Measurements from ENCODE around the gene B9D2.
"Not testable (repeated sequence)": the region's sequence is repeated elsewhere in the genome, so short reads cannot be mapped to it uniquely, and the experiment has no call there.

Gene B9D2, protein sequence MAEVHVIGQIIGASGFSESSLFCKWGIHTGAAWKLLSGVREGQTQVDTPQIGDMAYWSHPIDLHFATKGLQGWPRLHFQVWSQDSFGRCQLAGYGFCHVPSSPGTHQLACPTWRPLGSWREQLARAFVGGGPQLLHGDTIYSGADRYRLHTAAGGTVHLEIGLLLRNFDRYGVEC

GRCh38 chr19:41363753-41364523, at the start of gene B9D2:
Gene B9D2, minus strand, starts transcription at chr19:41364149. Its CDS starts 630 bp downstream, at chr19:41363519.
- peak; percentile 99 for DNase-seq

DNA sequence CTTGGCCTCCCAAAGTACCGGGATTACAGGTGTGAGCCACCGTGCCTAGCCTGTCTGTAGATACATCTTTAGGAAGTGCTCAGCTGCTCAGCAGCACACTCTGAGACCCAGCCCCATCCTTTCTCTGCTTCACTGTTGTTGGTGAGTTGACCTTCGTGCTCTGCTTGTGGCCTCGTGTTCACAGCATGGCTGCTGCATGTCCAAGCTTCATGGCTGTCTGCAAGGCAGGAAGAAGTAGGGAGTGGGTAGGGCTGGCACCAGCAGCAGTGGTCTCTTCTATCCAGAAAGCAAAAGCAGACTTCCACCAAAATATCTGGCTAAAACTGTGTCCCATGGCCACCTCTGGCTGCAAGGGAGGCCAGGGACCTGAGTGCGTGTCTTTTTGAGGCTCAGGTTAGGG, 49.0 kb upstream of the B9D2 start:
- DNase-seq = no peak

DNA sequence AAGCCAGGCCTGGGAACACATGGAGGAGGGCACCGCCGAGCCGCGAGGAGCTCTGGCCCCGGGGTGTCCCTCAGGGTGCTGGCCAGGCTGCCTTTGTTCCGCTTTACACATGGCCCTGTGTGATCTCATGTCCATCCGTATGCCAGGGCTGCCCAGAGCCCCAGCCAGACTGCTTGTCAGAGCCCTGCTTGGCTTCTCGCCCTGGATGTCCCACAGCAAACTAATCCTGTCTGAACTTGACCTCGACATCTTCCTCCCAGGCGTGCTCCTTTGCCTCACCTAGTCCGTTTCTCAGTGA, 48.0 kb upstream of the B9D2 start:
- DNase-seq = no peak

DNA sequence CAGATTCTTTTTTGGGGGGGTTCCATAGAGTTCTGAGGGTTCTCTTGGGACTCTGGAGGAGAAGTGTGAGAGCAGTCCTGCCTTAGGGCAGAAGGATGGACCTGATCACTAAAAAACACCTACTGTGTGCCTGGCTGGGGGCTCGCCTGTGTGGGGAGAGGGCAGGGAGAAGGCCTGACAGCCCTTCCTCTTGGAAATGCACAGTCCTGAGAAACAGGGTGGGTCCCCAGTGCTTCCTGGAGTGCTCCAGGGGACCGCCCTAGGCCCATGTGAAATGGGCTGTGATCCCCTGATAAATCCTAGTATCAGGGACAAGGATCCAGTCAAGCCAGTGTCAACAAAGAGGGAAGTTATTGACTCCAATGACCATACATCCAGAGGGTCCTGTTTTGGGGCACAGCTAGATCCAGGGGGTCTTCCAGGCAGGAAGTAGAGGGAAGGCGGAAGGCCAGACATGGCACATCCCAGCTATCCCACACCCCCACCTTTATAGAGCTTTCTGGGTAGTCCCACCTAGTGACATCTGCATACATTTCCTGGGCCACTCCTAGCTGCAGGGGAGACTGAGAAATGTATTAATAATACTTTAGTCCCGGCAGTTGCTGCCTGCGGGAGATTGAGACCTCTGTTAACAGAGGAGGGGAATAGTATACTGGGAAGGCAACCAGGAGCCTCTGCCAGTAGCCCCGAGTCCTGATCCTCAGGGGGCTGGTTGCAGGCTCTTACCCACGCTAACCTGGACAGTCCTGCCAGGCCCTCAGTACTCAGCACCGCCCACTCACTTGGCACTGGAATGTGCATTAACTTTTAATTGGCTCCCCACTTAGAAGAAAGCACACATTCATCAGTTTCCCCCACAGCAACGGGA, 47.4 kb upstream of the B9D2 start:
- no peak for DNase-seq

DNA sequence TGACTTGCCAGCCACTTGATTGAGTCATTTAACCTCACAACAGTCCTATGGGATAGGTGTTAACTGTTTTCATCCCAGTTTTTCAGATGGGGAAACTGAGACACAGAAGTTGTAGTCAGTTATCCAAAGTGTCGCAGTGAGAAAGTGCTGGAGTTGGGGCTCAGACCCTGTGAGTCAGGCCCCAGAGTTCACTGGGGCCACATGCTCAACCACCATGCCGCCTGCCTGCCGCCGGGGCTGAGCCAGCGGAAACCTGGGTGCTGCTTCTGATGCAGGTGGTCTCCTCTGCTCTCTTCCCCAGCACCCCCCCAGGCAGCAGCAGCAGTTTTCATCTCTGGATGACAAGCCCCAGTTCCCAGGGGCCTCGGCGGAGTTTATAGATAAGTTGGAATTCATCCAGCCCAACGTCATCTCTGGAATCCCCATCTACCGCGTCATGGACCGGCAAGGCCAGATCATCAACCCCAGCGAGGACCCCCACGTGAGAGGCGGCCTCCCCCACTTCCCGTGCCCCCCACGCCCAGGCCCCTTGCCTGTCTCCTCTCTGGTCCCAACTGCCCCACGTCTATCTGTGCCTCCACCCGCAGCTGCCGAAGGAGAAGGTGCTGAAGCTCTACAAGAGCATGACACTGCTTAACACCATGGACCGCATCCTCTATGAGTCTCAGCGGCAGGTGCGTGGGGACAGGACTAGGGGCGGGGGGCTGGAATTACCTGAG, 46.5 kb upstream of the B9D2 start:
- DNase-seq = peak; percentile 59

DNA sequence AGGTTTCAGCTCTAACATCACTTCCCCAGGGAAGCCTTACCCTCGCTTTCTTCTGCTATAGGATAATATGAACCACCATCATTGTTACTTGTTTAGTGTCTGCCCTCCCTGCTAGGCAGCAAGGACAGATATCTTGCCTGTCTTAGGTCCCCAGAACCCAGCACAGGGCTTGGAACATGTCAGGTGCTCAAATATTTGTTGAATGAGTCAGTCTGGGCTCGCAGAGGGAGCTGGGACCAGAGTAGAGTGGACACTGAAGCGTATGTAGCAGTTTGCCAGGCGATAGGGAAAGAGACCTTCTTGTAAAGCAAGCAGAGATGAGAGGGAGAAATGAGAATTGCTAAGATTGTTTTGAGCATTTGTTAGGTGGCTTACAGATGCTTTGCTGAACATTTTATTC, 45.3 kb upstream of the B9D2 start:
- DNase-seq = no peak

DNA sequence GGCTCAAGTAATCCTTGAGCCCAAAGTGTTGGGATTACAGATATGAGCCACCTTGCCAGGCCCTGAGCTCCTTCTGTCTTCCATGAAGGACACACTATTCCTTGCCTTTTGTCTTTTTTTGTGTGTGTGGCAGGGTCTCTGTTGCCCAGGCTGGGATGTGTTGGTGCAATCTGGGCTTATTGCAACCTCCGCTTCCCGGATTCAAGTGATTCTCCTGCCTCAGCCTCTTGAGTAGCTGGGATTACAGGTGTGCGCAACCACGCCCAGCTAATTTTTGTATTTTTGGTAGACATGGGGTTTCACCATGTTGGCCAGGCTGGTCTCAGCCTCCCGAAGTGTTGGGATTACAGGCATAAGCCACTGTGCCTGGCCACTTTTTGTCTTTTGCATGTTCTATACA, 44.9 kb upstream of the B9D2 start:
- not testable (repeated sequence) for DNase-seq

GRCh38 chr19:41408256-41408655, 44.3 kb upstream of the B9D2 start:
- DNase-seq = peak; percentile 75

- DNase-seq = peak; percentile 88
Observed at GRCh38 chr19:41407271-41407670, 43.3 kb upstream of the B9D2 start.

DNA sequence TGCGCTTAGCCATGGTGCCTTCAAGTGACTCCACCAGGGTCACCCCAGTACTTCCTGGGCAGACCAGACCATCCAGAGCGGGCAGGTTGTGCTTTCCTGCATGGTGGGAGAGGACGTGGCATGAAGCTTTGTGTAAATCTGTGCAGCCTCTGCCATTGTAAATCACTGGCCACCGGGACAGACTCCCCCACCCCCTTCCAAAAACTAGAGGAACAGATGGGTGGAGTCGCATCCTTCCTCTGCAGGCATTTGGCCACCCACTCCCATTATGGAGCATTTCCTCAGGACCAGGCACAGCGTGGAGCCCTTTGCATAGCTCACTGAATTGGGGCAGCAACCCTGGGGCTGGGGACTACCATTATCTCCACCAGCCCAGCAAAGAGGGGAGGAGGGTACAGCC, 41.8 kb upstream of the B9D2 start:
- no peak for DNase-seq

- DNase-seq = no peak
Observed at GRCh38 chr19:41403181-41403970, 39.4 kb upstream of the B9D2 start.

GRCh38 chr19:41402010-41402409, 38.1 kb upstream of the B9D2 start:
- no peak for DNase-seq

- no peak for DNase-seq
Observed at GRCh38 chr19:41401483-41401882, 37.5 kb upstream of the B9D2 start.

GRCh38 chr19:41399525-41399924, 35.6 kb upstream of the B9D2 start:
- no peak for DNase-seq

DNA sequence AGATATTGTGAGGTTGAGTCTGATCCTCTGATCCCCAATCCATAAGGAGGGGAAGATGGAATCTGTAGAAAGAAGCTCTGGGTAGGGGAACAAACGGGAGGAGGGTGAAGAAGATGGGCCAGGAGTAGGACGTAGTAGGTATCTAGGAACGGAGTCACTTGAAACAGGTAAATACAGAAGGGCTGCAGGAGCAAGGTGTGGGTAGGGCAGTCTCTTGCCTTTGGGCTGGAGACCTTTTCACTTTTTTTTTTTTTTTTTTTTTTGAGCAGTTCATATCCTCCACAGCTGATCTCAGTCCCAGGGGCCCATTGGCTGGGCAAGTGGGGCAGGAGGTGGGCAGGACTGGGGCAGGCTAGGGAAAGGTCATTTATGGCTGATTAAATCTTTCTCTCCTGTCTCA, 35.1 kb upstream of the B9D2 start:
- DNase-seq = no peak

DNA sequence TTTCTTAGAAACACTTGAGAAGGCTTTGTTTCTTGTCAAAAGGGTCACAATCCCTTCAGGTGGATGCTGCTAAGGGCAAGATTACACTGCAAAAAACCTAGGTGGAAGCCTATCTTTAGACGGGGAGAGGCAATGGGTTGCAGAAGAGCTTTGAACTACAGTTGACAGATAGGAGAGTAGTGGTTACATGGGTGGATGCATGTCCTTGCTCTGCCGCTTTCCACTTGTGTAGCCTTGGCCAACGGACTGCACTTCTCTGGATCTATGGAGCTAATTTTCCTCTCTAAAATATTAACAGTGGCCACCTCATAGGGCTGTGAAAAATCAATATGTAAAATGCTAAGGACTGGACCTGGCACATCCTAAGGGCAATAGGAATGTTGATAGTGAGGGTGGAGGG, 34.6 kb upstream of the B9D2 start:
- DNase-seq = no peak

- DNase-seq = peak; percentile 21
Observed at GRCh38 chr19:41398050-41398418, 34.1 kb upstream of the B9D2 start.

DNA sequence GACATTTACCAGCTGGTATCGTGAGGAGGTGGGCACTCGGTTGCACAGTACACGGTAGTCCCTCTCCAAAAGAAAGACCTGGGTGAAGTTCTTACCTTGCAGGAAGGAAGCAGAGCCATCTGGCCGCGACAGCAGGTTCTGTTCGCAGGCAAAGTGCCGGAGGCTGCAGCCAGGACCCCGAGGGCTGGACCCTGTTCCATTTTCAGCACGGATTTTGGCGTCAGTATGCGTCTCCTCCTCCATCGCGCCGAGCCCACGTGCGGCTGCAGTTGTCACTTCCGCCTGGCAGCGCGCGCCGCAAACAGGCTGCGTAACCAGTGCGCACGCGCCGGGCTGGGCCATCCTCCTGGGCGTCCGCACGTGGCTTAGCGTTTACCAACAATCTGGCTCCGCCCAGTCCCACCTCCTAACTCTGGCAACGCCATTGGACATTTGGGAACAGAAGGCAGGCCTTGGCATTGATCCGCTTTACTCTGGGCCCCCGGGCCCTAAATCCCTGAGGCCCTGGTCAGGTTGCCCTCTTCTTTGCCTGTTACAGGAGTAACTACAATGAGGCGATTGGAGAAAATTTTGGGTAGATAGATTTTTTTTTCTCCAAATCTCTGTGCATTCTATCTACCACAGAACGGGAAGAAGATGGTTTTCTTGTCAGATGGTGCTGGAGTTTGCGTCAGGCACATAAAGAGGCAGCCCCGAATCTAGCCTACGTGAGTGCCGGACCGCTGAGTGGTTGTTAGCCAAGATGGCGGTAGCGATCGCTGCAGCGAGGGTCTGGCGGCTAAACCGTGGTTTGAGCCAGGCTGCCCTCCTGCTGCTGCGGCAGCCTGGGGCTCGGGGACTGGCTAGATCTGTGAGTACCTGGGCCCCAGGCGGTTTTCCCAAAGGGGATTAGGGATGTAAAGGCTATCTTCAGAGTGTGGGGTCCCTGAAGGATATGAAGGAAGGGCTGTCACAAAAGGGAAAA, 33.4 kb upstream of the B9D2 start, which contains the start of the genes BCKDHA and EXOSC5:
TSS of gene BCKDHA (plus strand) at position 733 of the 964 bp plus-strand sequence. CDS start at position 743, 10 bp downstream.
TSS of gene EXOSC5 (minus strand) at position 274 of the 964 bp plus-strand sequence. CDS start at position 243, 31 bp downstream.
- peak; percentile 100 for DNase-seq

DNA sequence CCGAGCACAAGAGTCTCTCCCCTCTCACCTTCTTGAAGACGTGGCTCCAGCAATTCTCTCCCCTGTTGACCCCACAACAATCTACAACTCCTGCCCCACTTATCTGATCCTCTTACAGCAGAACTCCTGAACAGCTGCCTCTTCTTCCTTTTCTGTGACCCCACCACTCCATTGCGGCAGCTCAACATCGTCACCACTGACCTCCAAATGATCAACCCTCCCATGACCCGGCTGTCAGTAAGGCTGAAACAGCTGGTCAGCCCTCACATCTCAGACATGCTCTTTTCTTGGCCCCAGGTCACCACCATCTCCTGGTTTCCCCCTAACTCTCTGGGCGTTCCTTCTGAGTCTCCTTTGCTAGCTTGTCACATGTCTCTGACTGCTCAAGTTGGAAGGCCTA, 31.4 kb upstream of the B9D2 start:
- DNase-seq = peak; percentile 43

- no peak for DNase-seq
Observed at GRCh38 chr19:41392775-41393174, 28.8 kb upstream of the B9D2 start.

DNA sequence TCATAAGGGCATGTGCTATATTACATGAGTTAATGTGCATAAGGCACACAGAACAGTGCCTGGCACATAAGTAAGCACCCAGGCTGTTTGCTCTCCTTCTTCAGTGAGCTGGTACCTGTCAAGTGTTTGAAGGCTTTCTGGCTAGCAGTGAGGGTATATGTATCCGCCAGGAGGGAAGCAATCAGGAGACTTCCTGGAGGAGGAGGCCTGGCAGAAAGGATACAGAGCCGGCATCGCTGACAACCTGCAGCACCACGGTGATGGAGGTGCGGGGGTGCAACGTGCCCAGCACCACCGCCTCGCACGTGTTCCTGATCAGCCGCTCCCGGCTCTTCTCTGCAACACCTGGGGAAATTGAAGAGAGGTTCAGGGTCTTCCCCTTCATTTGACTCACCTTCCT, 27.7 kb upstream of the B9D2 start:
- no peak for DNase-seq

Measured in MV-4-11 (cell line).